Nephron progenitor cell (in vitro differentiated cells): ENCODE measurements around the gene C1QTNF9.

Experiments
- DNase-seq: peaks from one replicate; pipeline ENCODE4 v3.0.0; 2021
- H3K27ac Mint-ChIP-seq: 2 replicates; pipeline ENCODE4 v1.8.0; 2021; ENCODE audit warnings: mild to moderate bottlenecking, moderate library complexity, mixed read lengths
- H3K27me3 Mint-ChIP-seq: 2 replicates; pipeline ENCODE4 v1.8.0; 2021; ENCODE audit warnings: mild to moderate bottlenecking, low read depth, mixed read lengths; ENCODE audit not compliant: poor library complexity
- H3K36me3 Mint-ChIP-seq: 2 replicates; pipeline ENCODE4 v1.8.0; 2021; ENCODE audit warnings: low read depth, mixed read lengths
- H3K4me1 Mint-ChIP-seq: 2 replicates; pipeline ENCODE4 v1.8.0; 2021; ENCODE audit warnings: mixed read lengths
- H3K4me3 Mint-ChIP-seq: 2 replicates; pipeline ENCODE4 v1.8.0; 2021; ENCODE audit warnings: mild to moderate bottlenecking, moderate library complexity, mixed read lengths
- H3K9me3 Mint-ChIP-seq: 2 replicates; pipeline ENCODE4 v1.8.0; 2021; ENCODE audit warnings: mild to moderate bottlenecking, moderate library complexity, mixed read lengths
- CTCF ChIP-seq: fragments of 200-600 bp; sonication (generic); IDR thresholded peaks from 2 replicates; pipeline ENCODE4 v1.5.0; 2021; ENCODE audit warnings: antibody characterized with exemption

C1QTNF9 gene

GRCh38 chr13:24282256-24282655 lies 27.1 kb upstream of the C1QTNF9 start:
- Mint-ChIP-seq H3K4me3 (no peak overlapping the region), H3K27me3 (peaks cover 4% of the 10 kb centered on the region), H3K36me3 (no peaks in the 10 kb centered on the region), H3K4me1 (peaks cover 32% of the 10 kb centered on the region), H3K9me3 (no peaks in the 10 kb centered on the region), H3K27ac (no peak overlapping the region)
- TF ChIP-seq CTCF = no peak
- no peak for DNase-seq

GRCh38 chr13:24284889-24285565 lies 24.4 kb upstream of the C1QTNF9 start:
- DNase-seq = no peak
- no peaks in the 10 kb centered on the region for H3K36me3 Mint-ChIP-seq
- H3K4me1 Mint-ChIP-seq = peaks cover 19% of the 10 kb centered on the region
- H3K27ac Mint-ChIP-seq = no peak overlapping the region
- no peaks in the 10 kb centered on the region for H3K9me3 Mint-ChIP-seq
- TF ChIP-seq CTCF = no peak
- H3K27me3 Mint-ChIP-seq = no peaks in the 10 kb centered on the region
- no peak overlapping the region for H3K4me3 Mint-ChIP-seq

- Mint-ChIP-seq H3K27me3 (peaks cover 5% of the 10 kb centered on the region), H3K4me1 (peaks cover 9% of the 10 kb centered on the region), H3K4me3 (no peak overlapping the region), H3K9me3 (no peaks in the 10 kb centered on the region), H3K36me3 (no peaks in the 10 kb centered on the region), H3K27ac (no peak overlapping the region)
- TF ChIP-seq CTCF = no peak
- no peak for DNase-seq
Measured at GRCh38 chr13:24286624-24287023, 22.8 kb upstream of the C1QTNF9 start.

GRCh38 chr13:24287748-24288287 lies 21.6 kb upstream of the C1QTNF9 start:
- Mint-ChIP-seq H3K27ac (peak overlapping the region; percentile 41), H3K4me3 (no peak overlapping the region)
- DNase-seq = no peak

GRCh38 chr13:24288870-24289269 lies 20.5 kb upstream of the C1QTNF9 start:
- peaks cover 5% of the 10 kb centered on the region for H3K4me1 Mint-ChIP-seq
- no peak overlapping the region for H3K4me3 Mint-ChIP-seq
- no peak overlapping the region for H3K27ac Mint-ChIP-seq
- no peak for DNase-seq
- TF ChIP-seq CTCF = no peak
- H3K36me3 Mint-ChIP-seq = peaks cover 6% of the 10 kb centered on the region
- H3K9me3 Mint-ChIP-seq = no peaks in the 10 kb centered on the region
- H3K27me3 Mint-ChIP-seq = peaks cover 5% of the 10 kb centered on the region

More at GRCh38 chr13:24287748-24288287, 21.6 kb upstream of the C1QTNF9 start:
- Mint-ChIP-seq H3K9me3 (no peaks in the 10 kb centered on the region), H3K4me1 (peaks cover 5% of the 10 kb centered on the region), H3K27me3 (peaks cover 5% of the 10 kb centered on the region), H3K36me3 (peaks cover 6% of the 10 kb centered on the region)
- TF ChIP-seq CTCF = no peak
